Suprapubic skin (tissue), 3 donors: Measurements from ENCODE around the gene GSK3B.

Experiments
- EP300 ChIP-seq: sonication (generic); formaldehyde crosslinking; IDR thresholded peaks from one replicate; pipeline ENCODE4 v1.6.1; 2017; ENCODE audit warnings: antibody characterized with exemption
- POLR2A ChIP-seq, 2 donors: fragments of 450-650 bp; IDR thresholded peaks; one replicate each; pipeline ENCODE4 v1.6.1; 2017; ENCODE audit warnings: antibody characterized with exemption in 2 of 2, mild to moderate bottlenecking in 2 of 2, moderate library complexity in 2 of 2
- TF ChIP-seq, protein P1 (sequence below), 2 donors: fragments of 200-600 bp in 1 of 2; fragments of 450-650 bp in 1 of 2; sonication (generic) in 1 of 2; IDR thresholded peaks; one replicate each; pipeline ENCODE4 v1.5.1; 2016 to 2019; ENCODE audit warnings: antibody characterized with exemption in 2 of 2, mild to moderate bottlenecking in 1 of 2, moderate library complexity in 1 of 2

DNA sequence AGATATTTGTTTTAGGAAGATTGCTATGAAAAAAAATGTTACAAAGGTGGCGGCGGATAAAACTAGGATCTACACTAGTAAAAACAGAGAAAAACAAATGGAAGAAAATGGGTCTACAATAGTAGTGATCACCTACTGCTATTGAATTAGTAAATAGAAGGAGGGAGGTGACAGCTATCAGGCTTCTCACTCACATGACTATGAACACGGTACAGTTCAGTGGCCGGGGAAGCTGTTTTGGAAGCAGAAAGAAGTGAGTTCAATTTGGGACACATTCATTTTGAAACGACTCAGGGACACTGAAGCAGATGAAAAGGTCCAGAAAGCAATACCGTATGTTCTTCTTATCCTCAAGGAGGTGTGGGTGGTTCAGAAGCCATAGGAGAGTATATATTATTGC, 138.3 kb downstream of the GSK3B start:
- TF ChIP-seq, protein P1, sequence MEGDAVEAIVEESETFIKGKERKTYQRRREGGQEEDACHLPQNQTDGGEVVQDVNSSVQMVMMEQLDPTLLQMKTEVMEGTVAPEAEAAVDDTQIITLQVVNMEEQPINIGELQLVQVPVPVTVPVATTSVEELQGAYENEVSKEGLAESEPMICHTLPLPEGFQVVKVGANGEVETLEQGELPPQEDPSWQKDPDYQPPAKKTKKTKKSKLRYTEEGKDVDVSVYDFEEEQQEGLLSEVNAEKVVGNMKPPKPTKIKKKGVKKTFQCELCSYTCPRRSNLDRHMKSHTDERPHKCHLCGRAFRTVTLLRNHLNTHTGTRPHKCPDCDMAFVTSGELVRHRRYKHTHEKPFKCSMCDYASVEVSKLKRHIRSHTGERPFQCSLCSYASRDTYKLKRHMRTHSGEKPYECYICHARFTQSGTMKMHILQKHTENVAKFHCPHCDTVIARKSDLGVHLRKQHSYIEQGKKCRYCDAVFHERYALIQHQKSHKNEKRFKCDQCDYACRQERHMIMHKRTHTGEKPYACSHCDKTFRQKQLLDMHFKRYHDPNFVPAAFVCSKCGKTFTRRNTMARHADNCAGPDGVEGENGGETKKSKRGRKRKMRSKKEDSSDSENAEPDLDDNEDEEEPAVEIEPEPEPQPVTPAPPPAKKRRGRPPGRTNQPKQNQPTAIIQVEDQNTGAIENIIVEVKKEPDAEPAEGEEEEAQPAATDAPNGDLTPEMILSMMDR (IDR thresholded peaks at IDR 0.05): no peak
- no peak for TF ChIP-seq POLR2A (IDR thresholded peaks at IDR 0.05)
- TF ChIP-seq EP300: no peak
